ENCODE results near the gene ASCC3. TPM values are rescaled to one million over a fixed set of nuclear protein-coding genes. Genes with fewer than 3 reads are reported as not detected.

ASCC3 gene
- total RNA-seq, 2 donors from 2014 or later = 31.9 to 36.4 TPM

DNA sequence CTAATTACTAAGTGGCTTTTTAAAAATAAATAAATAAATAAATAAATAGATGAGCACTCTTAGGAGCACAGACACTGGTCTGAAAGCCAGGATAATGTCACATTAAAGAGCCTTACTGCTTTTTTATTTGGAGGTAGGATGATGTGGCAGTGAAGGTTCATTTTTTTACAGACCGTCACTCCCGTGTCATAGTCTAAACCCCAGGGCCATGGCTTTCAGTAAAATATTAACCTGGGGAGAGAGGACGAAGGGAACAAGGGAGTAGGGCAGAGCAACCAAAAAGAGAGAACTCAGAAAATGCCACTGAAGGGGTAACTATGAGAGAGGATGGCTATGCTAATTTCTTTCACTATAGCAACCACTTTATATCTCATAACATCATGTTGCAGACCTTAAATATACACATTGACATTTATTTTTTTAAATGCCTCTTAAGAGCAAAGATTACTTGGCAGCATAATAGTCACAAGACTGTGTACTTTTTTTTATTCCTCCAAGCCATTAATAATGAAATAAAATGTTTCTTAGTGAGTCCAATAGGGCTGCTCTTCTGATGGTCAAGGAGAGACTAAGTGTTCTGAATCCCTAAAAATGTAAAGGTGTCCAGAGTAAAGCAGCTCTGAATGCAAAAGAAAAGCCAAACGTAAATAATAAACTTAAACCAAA is 315.6 kb downstream of the ASCC3 start:
- intact Hi-C loops (cut with DNase I) = no loop called here
- DNase-seq (ENCODE audit: low spot score) = no peak

DNA sequence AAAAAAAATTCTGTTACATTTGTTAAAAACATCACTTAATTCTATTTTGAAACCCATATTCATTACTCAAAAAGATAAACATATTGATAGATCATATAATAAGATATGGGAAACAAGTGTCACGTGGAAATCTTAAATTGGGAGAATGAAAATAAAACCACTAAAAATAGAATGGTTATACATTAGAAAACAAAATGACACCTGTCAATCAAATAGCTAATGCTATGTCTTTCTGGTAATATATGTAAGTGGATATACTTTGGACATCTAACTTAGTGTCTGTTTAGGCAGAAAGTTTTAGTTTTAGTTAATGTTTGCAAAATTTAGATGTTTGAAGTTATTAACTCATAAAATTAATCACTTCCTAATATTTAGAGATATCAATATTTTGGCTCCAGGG is 321.3 kb downstream of the ASCC3 start:
- intact Hi-C loops (cut with DNase I) = no loop called here
- no peak for DNase-seq (ENCODE audit: low spot score)

DNA sequence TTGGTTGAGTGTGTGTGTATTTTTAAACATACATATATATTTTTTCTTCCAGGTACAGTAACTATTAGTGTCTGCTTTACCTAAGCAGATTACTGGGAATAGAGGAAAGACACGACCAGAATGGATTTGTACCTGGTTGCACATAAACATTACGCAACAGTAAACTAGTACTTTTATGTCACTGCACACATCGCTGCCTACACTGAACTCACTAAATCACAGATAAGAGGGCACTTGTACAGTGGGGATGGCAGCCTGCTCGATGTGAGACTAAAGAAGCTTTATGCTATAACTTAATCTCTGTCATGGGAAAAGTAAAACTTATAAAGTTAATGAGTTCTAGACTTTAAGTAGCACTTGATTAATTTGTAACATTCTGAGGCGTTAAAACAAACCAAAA is 326.9 kb downstream of the ASCC3 start:
- no peak for DNase-seq (ENCODE audit: low spot score)
- intact Hi-C loops (cut with DNase I) = no loop called here

DNA sequence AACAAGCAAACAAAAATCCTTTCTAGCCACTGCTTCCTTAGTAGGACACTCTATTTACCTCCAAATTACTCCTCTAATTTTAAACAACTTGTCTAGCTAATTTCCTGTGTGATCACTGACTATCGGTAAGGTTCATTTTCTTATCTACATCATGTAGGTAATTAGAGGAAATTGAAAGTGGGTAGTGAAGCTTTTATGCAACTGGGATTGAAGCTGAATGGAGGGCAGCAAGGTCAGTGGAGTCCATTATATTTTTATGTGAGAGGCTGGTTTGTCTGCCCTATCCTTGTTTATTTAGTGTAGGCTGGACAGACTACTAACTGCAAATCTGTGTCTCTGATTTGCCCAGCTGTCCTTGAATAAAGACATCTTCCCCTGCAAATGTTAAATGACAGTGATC is 327.9 kb downstream of the ASCC3 start:
- no peak for DNase-seq (ENCODE audit: low spot score)
- intact Hi-C loops (cut with DNase I) = no loop called here

DNA sequence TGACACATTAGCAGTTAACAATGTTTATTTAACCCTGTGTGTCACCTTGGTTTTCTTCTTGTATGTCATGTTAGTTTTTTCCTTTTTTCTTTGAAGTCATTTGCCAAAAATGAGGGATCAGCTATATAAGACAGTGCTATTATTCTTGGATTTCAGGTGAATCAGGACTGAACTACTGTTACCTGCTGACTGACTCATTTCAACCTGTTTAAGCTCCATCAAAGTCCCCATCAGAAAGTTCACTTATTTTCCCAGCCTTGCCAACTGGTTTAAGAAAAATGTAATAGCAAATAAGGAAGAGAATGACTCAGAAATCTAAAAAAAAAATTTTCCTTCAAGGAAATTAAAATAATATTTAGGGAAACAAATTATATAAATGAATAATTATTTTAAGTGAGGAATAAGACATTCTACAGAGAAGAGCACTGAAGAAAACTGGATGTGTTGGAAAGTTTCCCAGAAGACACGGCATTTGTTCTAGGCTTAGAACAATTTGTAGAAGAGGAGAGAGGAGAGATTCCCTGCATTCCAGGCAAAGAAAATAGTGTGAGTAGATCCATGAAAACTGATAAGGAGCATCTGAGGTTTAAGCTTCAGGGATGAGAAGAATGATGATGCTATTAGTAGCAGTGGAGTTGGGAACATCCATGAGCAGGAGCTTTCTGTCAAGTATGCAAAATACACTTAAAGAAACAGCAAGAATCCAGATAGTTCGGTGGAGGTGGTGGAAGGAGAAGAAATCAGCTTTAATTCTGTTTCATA is 331.5 kb downstream of the ASCC3 start:
- intact Hi-C loops (cut with DNase I) = no loop called here
- no peak for DNase-seq (ENCODE audit: low spot score)

DNA sequence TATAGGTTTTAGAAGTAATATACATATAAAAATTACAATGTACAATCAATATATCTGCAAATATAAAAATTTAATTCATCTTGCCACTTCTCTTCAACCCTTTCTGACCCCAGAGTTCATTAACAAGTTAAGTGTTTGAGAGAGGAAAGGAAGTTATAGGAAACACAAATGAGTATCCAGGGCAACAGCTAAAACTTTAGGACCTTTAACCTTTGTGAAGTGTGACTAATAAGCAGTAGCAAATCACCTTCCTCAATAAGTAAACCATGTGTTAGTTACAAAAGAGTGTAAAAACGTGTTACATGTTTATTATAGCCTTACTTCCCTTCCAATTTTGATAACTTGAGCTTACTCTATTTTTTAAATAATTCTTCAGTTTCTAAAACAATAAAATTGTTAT is 343.0 kb downstream of the ASCC3 start:
- no peak for DNase-seq (ENCODE audit: low spot score)
- intact Hi-C loops (cut with DNase I) = no loop called here

DNA sequence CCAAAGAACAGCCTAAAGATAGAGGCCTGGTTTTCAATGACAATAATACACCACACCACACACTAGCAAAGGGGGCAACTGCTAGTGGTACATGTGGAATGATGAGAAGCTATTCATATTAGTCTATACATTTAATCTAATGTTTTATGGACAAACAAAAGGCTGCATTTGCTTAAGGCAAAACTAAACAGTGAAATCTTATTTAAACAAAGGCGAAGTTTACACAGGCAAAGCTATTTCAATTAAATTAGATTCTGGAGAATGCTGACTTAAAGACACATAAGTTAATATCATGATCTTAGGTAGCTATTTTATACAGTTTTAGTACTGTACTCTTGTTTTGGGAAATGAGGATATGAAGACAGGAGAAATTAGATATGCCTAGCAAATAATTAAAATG is 362.5 kb downstream of the ASCC3 start:
- no peak for DNase-seq (ENCODE audit: low spot score)
- intact Hi-C loops (cut with DNase I) = no loop called here

DNA sequence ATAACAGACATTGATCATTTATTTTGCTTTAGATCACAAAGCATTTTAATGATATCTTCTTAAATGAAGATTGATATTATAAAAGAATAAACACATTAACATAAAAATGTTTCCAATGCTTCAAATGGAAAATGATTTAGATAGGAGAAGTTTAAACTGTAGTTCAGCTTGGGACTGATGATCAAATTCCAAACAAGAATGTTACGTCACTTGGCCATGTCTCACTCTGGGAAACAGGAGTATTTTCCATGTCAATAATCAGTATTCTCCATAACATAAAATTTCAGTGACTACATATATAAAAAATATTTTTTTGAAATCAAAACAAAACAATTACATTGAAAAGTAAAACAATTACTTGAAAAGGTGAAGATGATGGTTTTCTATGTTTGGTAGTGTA is 363.5 kb downstream of the ASCC3 start:
- DNase-seq (ENCODE audit: low spot score) = no peak

DNA sequence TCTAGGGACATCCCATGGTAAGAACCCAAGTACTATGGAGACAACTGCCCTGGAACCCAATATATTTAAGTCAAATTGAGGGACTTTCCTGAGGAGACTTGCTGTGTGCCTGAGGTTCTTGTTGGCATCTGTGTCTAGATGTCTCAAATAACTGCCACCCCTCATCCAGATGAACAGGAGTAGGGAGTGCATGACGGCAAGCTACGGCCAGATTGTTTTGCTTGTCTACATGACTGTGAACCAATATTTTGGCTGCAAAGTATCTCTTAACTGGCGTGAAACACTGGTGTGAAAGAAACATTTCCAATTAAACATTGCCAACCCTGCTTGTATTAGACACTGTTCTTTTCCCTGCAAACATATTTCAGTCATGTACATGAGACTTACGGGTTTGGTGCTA is 364.0 kb downstream of the ASCC3 start:
- intact Hi-C loops (cut with DNase I) = no loop called here
- no peak for DNase-seq (ENCODE audit: low spot score)

More for the DNA sequence above, 363.5 kb downstream of the ASCC3 start:
- intact Hi-C loops (cut with DNase I) = no loop called here

DNA sequence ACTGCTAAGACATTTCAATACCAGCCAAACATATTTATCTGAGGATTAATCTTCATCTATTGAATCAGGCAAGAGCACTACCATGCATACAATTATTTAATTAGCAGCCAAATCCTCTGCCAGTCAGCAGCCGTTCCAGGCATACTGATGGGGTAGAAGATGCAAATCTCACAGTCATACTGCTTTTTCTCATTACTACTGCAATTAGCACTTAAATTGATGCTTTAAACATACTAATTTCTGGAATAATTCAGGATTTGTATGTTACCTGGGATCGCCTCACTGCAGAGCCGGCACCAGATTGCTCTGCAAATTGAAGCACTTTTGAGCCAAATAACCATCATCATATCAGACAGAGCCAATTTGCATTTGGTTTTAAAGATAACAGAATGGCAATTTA is 366.5 kb downstream of the ASCC3 start:
- DNase-seq (ENCODE audit: low spot score) = no peak
- intact Hi-C loops (cut with DNase I) = no loop called here

DNA sequence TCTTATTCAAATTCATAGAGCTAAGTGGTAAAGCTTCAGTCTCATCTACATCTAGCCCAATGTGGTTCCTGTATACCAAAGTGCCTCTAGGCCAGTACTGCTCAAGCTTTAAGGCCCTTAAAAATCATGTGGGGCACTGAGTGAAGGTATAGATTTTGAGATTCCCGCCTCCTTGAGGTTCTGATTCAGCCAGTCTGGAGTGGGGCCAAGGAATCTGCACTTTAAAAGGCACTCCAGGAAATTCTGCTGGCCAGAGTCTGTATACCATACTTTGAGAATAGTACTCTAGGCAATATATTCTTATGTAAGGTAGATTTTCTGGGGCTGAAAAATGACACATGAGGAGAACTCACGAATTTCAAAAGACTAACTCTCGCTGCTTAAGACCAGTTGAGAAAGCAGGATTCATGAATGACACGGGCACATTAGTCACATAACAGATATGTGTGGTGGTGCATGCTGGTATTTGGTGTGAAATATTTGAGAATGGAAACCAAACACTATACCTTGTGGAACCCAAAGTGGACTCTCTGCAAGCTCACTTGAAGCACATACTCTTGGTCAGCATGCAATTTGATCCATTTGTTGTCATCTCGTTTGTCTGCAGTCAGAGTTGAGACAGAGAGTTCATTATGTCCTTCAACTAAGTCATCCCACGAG is 368.8 kb downstream of the ASCC3 start:
- no peak for DNase-seq (ENCODE audit: low spot score)
- intact Hi-C loops (cut with DNase I) = no loop called here

DNA sequence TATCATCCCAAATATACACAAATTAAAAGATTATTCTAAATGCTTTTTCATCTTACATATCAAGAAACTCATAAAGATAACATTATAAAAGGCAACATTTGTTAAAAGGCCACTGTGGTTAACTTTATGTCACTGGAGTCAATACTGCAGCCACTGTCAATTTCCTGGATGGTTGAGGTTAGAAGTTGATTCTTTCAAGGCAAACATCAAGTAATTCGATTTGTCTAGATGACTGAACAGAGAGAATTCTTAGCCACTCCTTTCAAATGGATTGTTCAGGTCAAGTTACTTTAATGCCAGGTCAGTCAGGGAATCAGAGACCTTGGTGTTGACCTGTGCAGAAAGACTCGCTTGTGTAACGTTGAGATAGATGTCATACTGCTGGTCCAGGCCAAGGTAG is 372.0 kb downstream of the ASCC3 start:
- intact Hi-C loops (cut with DNase I) = loop anchor here in 1 of 2 donors (5.0 kb wide), 1 partner anchor 523 kb away; no protein-coding TSS in a partner anchor
- DNase-seq (ENCODE audit: low spot score) = no peak

DNA sequence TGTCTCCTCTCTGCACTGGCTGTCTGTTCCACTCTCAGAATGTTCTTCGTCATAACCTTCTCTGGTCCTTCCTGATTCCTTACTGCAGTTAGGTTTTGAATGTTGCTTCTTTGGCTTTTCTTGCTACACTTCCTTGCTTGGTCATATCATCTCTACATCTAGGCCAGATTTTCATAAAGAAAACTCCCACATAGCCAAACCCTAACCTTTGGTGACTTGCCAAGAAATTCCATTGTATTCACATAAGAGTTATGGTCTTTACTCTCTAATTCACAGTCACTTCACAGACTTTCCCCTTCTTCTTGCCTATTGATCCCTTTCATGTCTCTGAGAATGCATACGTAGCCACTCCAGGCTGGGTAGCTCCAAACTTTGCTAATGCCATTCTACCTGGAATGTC is 374.5 kb downstream of the ASCC3 start:
- intact Hi-C loops (cut with DNase I) = loop anchor here in 1 of 2 donors (5.0 kb wide), 1 partner anchor 526 kb away; no protein-coding TSS in a partner anchor
- no peak for DNase-seq (ENCODE audit: low spot score)

DNA sequence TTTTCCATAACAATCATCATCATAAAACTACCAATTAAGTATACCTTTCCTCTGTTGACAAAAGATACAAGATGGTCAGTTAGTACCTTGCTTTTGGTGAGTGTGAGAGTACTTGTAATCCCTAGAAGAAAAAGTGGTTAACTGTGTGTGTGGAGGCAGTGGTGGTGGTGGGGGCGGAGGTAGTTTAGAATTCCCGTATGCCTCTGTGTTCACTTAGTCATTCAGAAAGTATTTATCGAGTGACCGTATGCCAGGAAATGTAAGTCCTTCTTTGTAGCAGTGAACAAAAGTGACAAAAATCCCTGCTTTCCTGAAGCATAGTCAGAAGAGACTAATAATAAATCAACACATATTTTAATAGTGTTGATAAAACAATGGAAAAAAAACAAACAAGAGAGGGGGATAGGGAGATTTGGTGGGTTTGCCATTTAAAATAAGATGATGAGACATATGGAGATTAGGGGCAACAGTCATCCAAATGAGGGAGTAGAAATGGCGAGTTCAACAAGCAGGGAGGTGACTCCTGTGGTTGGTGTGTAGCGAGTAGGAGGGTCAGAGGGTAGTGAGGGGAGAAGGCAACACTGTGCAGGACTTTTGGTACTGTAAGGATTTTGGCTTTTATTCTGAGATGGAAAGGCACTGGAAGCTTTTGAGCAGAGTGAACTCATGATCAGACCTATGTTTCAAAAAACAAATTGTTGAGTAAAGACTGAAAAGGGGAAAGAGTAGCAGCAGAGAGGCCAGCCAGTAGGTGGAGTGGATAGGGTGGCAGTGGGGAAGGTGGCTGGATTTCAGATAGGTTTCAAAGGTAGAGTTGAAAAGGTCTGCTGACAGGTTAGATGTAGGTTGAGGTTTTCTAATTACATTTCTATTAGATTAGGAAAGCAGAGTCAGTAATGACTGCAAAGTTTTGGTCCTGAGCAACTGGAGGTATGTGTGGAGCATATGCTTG is 376.1 kb downstream of the ASCC3 start:
- no peak for DNase-seq (ENCODE audit: low spot score)
- intact Hi-C loops (cut with DNase I) = loop anchor here in 1 of 2 donors (5.0 kb wide), 1 partner anchor 527 kb away; no protein-coding TSS in a partner anchor

DNA sequence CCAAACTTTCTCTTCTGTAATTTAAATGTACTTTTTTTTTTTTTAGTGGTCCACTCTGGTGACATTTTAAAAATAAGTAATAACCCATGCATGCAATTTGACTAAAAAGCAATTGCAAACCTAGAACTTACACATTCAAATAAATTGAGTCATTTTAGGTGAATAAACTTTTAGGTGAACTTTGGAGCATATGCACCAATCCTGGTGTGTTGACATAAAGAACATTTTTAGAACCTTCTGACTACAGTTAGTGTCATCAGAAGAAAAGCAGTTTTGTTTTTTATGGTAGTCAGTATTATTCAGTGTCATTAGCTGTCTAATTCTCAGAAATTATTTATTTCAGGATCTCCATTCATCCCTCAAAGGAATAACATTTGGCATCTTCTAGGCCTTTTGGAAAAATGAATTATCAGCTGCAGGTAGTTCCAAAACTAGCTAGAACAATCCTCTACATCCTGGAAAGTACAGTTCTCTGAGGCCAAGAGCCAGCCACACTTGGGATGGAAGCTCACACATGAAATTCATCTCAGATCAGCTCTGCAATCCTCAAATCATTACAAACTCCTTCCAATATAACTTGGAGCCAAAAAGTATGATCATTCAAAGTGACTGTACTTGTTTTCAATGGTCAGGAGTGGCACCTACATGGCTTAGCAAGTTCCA is 378.0 kb downstream of the ASCC3 start:
- DNase-seq (ENCODE audit: low spot score) = no peak
- intact Hi-C loops (cut with DNase I) = no loop called here

DNA sequence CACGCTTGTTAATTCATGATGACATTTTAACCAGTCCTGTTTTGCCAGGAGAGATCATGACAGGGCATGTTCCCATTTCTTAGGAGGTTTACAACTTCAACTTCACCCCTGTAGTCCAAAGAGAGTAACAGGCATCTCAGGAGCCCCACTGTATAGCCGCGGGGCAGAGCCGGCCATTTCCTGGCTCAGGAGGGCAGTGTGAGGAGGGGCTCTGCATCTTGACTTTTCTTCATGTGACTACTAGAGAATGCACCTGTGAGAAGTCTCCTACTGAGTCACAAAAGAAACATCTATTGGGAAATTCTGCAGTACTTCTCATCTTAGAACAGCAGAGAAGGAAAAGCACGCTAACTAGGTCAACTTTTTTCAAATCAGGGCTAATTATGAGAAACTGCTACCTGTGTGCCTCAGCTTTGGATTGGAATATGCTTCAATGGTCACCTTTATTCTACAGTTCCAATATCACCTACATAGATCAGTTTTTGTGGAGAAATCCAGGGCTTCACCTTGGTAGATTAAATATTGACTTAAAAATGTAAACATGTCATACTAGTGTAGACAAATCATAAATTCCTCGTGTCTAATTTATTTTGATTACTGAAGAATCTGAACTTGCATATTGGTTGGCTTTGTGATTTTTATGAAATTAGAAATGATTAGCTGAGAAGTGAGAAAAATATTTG is 387.8 kb downstream of the ASCC3 start:
- intact Hi-C loops (cut with DNase I) = no loop called here
- no peak for DNase-seq (ENCODE audit: low spot score)

DNA sequence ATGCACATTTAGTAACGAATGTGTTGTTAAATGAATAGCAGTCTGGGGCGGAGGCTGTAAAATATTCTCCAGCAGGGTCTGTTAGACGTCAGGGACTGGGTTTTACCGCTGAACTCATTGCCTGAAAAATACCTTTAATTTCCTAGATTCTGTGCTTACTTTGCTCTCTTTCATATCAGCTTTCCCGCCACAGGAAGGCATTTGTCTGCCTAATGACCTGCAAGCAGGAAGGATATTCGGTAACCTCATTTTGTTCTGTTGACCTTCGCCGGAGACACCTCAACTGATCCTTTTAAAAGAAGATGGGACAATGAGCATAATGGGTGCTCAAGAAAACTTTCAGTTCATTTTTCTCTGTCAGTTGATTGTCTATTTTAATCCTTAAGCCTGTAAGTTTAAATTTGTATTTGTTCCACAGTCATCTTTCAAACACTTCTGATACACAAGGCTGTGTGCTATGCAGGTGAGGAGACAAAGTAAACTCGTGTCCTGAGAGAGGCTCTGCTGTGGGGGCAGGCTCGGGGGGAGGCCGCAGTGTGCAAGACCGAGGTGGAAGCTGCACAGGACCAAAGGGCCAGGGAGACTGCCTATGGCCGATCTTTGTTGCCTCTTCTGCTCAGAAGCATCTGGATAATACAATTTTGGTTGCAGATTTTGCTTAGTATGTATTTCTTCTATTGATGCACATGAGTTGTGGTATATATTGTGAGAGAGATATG is 389.0 kb downstream of the ASCC3 start:
- no peak for DNase-seq (ENCODE audit: low spot score)
- intact Hi-C loops (cut with DNase I) = no loop called here

DNA sequence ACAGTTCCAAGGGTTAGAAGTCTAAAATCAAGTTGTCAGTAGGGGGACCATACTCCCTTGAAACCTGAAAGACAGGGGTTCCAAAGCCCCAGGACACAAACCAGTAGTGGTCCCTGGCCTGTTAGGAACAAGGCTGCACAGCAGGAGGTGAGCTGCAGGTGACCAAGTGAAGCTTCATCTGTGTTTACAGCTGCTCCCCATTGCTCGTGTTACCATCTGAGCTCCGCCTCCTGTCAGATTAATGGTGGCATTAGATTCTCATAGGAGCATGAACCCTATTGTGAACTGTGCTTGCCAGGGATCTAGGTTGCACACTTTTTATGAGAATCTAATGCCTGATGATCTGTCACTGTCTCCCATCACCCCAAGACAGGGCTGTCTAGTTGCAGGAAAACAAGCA is 391.1 kb downstream of the ASCC3 start:
- no peak for DNase-seq (ENCODE audit: low spot score)

More for the DNA sequence above, 391.1 kb downstream of the ASCC3 start:
- intact Hi-C loops (cut with DNase I) = no loop called here

All from posterior vena cava (tissue), 2 donors.